ENCODE results near the gene ORM2.

The ORM2 gene

GRCh38 chr9:114296338-114296737, 33.3 kb upstream of the ORM2 start:
- DNase-seq, result no peak

- DNase-seq, result no peak
Observed at GRCh38 chr9:114299286-114300152, 30.1 kb upstream of the ORM2 start.

GRCh38 chr9:114300153-114300845, 29.4 kb upstream of the ORM2 start:
- DNase-seq, result peak; percentile 1

- DNase-seq, result peak; percentile 0
Observed at GRCh38 chr9:114300846-114301797, 28.5 kb upstream of the ORM2 start.

GRCh38 chr9:114301798-114302565, 27.7 kb upstream of the ORM2 start:
- DNase-seq, result no peak

GRCh38 chr9:114302727-114303126, 26.9 kb upstream of the ORM2 start:
- DNase-seq, result no peak

GRCh38 chr9:114303571-114303970, 26.1 kb upstream of the ORM2 start:
- peak; percentile 0 for DNase-seq

GRCh38 chr9:114303977-114304376, 25.7 kb upstream of the ORM2 start:
- peak; percentile 1 for DNase-seq

GRCh38 chr9:114304416-114305188, 25.1 kb upstream of the ORM2 start:
- DNase-seq, result peak; percentile 1

- DNase-seq, result peak; percentile 0
Observed at GRCh38 chr9:114307899-114308267, 21.8 kb upstream of the ORM2 start.

- DNase-seq, result peak; percentile 0
Observed at GRCh38 chr9:114308361-114308950, 21.2 kb upstream of the ORM2 start.

- peak; percentile 0 for DNase-seq
Observed at GRCh38 chr9:114309096-114309495, 20.6 kb upstream of the ORM2 start.

GRCh38 chr9:114310471-114311450, 18.9 kb upstream of the ORM2 start:
- DNase-seq, result peak; percentile 0

- DNase-seq, result no peak
Observed at GRCh38 chr9:114311571-114312512, 17.8 kb upstream of the ORM2 start.

- peak; percentile 1 for DNase-seq
Observed at GRCh38 chr9:114312513-114312875, 17.2 kb upstream of the ORM2 start.

GRCh38 chr9:114313186-114313585, 16.5 kb upstream of the ORM2 start:
- no peak for DNase-seq

- DNase-seq, result no peak
Observed at GRCh38 chr9:114314256-114314867, 15.3 kb upstream of the ORM2 start.
